ENCODE data around the gene RNASE11. TPM values are rescaled to one million over a fixed set of nuclear protein-coding genes. Genes with fewer than 3 reads are reported as not detected.

The RNASE11 gene
- not detected for total RNA-seq

DNA sequence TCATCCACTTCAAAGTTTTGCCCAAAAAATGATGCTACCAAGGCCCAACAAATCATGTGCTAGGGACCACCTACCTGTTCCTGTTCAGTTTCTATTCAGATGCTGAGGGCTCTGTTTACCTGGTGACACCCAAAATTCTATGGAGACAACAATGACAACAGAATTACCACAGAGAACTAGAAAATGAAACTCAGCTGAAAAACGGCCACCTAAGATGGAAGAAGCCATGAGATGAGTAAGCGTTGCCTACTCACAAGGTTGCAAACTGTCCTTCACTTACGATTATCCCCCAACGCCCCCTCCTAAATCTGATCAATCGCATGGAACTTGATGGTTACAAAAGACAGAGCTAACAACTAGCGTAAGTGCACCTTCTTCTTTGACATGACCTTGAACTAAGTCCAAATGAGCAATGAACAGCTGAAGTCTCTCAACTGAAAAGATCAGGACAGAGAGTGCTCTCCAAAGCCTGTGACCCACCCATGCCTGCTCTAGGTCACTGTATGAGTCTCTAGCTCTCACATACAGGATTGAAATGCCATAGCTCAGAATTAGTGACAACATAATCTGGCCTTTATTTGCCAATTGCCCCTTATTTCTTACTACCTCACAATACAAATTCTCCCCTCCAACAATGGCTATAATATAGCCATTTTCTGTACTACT lies at the start of gene RNASE11:
Gene RNASE11 (minus strand): TSS at position 513 of the 666 bp plus-strand sequence.
- Histone ChIP-seq H3K27ac (no peak within 1 kb of the TSS), H3K27me3 (peaks cover 0 to 2% of the 10 kb centered on the region in 2 donors), H3K4me3 (no peak within 1 kb of the TSS), H3K9me3 (no peaks in the 10 kb centered on the region), H3K36me3 (no peaks in the 10 kb centered on the region), H3K4me1 (no peaks in the 10 kb centered on the region)
- TF ChIP-seq EP300 (IDR thresholded peaks at IDR 0.05), result no peak
- no peak for TF ChIP-seq POLR2A (IDR thresholded peaks at IDR 0.05)
- TF ChIP-seq, protein P1, sequence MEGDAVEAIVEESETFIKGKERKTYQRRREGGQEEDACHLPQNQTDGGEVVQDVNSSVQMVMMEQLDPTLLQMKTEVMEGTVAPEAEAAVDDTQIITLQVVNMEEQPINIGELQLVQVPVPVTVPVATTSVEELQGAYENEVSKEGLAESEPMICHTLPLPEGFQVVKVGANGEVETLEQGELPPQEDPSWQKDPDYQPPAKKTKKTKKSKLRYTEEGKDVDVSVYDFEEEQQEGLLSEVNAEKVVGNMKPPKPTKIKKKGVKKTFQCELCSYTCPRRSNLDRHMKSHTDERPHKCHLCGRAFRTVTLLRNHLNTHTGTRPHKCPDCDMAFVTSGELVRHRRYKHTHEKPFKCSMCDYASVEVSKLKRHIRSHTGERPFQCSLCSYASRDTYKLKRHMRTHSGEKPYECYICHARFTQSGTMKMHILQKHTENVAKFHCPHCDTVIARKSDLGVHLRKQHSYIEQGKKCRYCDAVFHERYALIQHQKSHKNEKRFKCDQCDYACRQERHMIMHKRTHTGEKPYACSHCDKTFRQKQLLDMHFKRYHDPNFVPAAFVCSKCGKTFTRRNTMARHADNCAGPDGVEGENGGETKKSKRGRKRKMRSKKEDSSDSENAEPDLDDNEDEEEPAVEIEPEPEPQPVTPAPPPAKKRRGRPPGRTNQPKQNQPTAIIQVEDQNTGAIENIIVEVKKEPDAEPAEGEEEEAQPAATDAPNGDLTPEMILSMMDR (IDR thresholded peaks at IDR 0.05), result no peak
- WGBS, 2 donors, result 88 to 89% methylated on average over 6 of the region's 6 CpGs
- DNase-seq (ENCODE audit: low spot score in 2 of 2), result no peak

DNA sequence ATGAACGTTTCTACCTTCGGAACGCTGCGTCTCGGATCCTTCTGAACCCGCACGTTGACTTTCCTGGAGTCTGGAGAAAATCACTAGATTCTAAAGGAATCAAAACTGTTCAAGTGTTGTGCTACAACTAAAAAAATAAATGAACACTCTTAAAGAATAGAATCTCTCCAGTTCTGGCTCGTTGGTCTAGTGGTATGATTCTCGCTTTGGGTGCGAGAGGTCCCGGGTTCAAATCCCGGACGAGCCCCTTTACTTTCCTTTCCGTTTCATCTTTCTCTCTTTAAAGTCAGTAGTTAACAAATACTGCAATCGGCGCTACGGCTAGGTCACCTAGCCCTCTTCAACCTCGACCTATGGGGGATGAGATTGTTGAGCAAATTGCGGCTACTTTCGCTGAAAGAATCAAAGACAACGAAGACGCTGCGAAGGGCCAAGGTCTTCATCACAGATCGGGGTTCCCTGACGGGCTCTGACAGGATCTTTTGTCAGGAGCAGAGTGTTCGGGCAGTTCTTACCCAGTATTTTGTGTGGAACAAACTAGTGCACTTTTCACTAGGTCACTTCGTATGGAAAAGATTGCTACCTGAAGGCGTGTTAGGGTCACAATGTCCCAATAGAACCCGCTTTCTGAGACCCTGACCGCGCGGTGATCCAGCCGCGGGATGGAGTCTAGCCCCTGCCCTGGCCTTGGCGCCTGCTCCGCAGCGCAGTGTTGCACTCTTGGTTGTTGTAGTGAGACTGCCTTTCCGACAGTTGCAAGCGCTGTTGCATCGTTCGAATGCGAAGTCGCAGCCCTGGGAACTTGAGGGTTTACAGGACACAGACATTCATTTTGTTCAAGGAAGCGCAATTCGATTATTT lies 45.3 kb upstream of the RNASE11 start:
- Histone ChIP-seq H3K36me3 (no peaks in the 10 kb centered on the region), H3K27ac (peak overlapping the region in 1 of 4 donors; percentile 54), H3K4me1 (peaks cover 0 to 43% (median 18%) of the 10 kb centered on the region in 4 donors), H3K4me3 (peak overlapping the region; percentile 14 to 50 (median 31)), H3K27me3 (no peaks in the 10 kb centered on the region), H3K9me3 (no peaks in the 10 kb centered on the region)
- DNase-seq (ENCODE audit: low spot score in 2 of 2), result peak in 1 of 2 donors; percentile 34
- WGBS, 2 donors, result 3 to 4% methylated on average over 35 to 45 of the region's 45 CpGs
- TF ChIP-seq POLR2A (IDR thresholded peaks at IDR 0.05) (no peak), EP300 (IDR thresholded peaks at IDR 0.05) (no peak)
- TF ChIP-seq, protein P1 (IDR thresholded peaks at IDR 0.05), result no peak

- H3K27me3 ChIP-seq, result no peaks in the 10 kb centered on the region
- H3K4me1 ChIP-seq, result peaks cover 0 to 49% (median 18%) of the 10 kb centered on the region in 4 donors
- 2 to 3% methylated on average over 19 of the region's 19 CpGs for WGBS, 2 donors
- H3K27ac ChIP-seq, result peak overlapping the region in 1 of 4 donors; percentile 54
- H3K36me3 ChIP-seq, result no peaks in the 10 kb centered on the region
- no peaks in the 10 kb centered on the region for H3K9me3 ChIP-seq
- H3K4me3 ChIP-seq, result peak overlapping the region; percentile 14 to 50 (median 31)
- no peak for DNase-seq (ENCODE audit: low spot score in 2 of 2)
- TF ChIP-seq POLR2A (IDR thresholded peaks at IDR 0.05) (no peak), EP300 (IDR thresholded peaks at IDR 0.05) (no peak)
- TF ChIP-seq, protein P1 (IDR thresholded peaks at IDR 0.05), result no peak
Measured at GRCh38 chr14:20632448-20632830, 44.6 kb upstream of the RNASE11 start.

- Histone ChIP-seq H3K4me1 (peaks cover 0 to 53% (median 18%) of the 10 kb centered on the region in 4 donors), H3K4me3 (peak overlapping the region; percentile 14 to 50 (median 31)), H3K9me3 (no peaks in the 10 kb centered on the region), H3K27me3 (no peaks in the 10 kb centered on the region), H3K27ac (peak overlapping the region in 1 of 4 donors; percentile 54), H3K36me3 (no peaks in the 10 kb centered on the region)
- peak; percentile 51 to 78 for DNase-seq (ENCODE audit: low spot score in 2 of 2)
- WGBS, 2 donors, result 1 to 2% methylated on average over 18 of the region's 18 CpGs
- TF ChIP-seq, protein P1 (IDR thresholded peaks at IDR 0.05), result no peak
- no peak for TF ChIP-seq POLR2A (IDR thresholded peaks at IDR 0.05)
- no peak for TF ChIP-seq EP300 (IDR thresholded peaks at IDR 0.05)
Measured at GRCh38 chr14:20631880-20632389, 44.1 kb upstream of the RNASE11 start.

Data from tibial nerve (tissue), 4 donors.